MM.1S (cell line): Measurements from ENCODE around the gene TACC2.

Experiments used
- DNase-seq: peaks from one replicate; pipeline ENCODE4 v3.0.0-alpha.2; 2015
- H2AFZ ChIP-seq: fragments of 300-600 bp; sonication (generic); 2 replicates; pipeline ENCODE4 v1.6.0; 2016; ENCODE audit warnings: antibody characterized with exemption, low read length
- H3F3A ChIP-seq: fragments of 300-600 bp; sonication (generic); 2 replicates; pipeline ENCODE4 v1.6.1; 2016; ENCODE audit warnings: mild to moderate bottlenecking, antibody characterized with exemption, low read length, moderate library complexity, mixed read lengths; ENCODE audit not compliant: insufficient read depth
- H3K27ac ChIP-seq: fragments of 300-600 bp; sonication (generic); 2 replicates; pipeline ENCODE4 v1.5.1; 2016; ENCODE audit warnings: mild to moderate bottlenecking, low read length
- H3K27me3 ChIP-seq: fragments of 300-600 bp; sonication (generic); replicated peaks from 2 replicates; pipeline ENCODE4 v1.6.0; 2016; ENCODE audit warnings: low read length; ENCODE audit not compliant: insufficient read depth
- H3K36me3 ChIP-seq: fragments of 300-600 bp; sonication (generic); replicated peaks from 2 replicates; pipeline ENCODE4 v1.6.1; 2016; ENCODE audit warnings: mild to moderate bottlenecking, low read length, mixed read lengths; ENCODE audit not compliant: insufficient read depth
- H3K4me1 ChIP-seq: fragments of 300-600 bp; sonication (generic); 2 replicates; pipeline ENCODE4 v1.6.1; 2016; ENCODE audit warnings: low read length, mixed read lengths
- H3K4me2 ChIP-seq: fragments of 300-600 bp; sonication (generic); 2 replicates; pipeline ENCODE4 v1.6.0; 2016; ENCODE audit warnings: low read depth, low read length
- H3K4me3 ChIP-seq: fragments of 300-600 bp; sonication (generic); 2 replicates; pipeline ENCODE4 v1.5.1; 2016; ENCODE audit warnings: low read length, mixed read lengths
- H3K79me2 ChIP-seq: fragments of 300-600 bp; sonication (generic); 2 replicates; pipeline ENCODE4 v1.6.1; 2016; ENCODE audit warnings: mixed run types, low read length, mixed read lengths
- H3K9ac ChIP-seq: fragments of 300-600 bp; sonication (generic); 2 replicates; pipeline ENCODE4 v1.6.1; 2016; ENCODE audit warnings: low read length, mixed read lengths
- H3K9me2 ChIP-seq: fragments of 300-600 bp; sonication (generic); replicated peaks from 2 replicates; pipeline ENCODE4 v1.6.1; 2016; ENCODE audit warnings: mild to moderate bottlenecking, low read length, mixed read lengths; ENCODE audit not compliant: insufficient read depth
- H3K9me3 ChIP-seq: fragments of 300-600 bp; sonication (generic); replicated peaks from 2 replicates; pipeline ENCODE4 v1.6.1; 2016; ENCODE audit warnings: mild to moderate bottlenecking, low read length, mixed read lengths; ENCODE audit not compliant: insufficient read depth
- H4K20me1 ChIP-seq: fragments of 300-600 bp; sonication (generic); 2 replicates; pipeline ENCODE4 v1.6.1; 2016; ENCODE audit warnings: mild to moderate bottlenecking, low read length, moderate library complexity, mixed read lengths; ENCODE audit not compliant: insufficient read depth
- CTCF ChIP-seq: fragments of 300-600 bp; sonication (generic); IDR thresholded peaks from 2 replicates; pipeline ENCODE4 v1.5.1; 2016; ENCODE audit warnings: antibody characterized with exemption, low read length, mixed read lengths
- EZH2 ChIP-seq: fragments of 300-600 bp; sonication (generic); optimal IDR thresholded peaks from 2 replicates; pipeline ENCODE3; 2017; ENCODE audit warnings: low read depth, mild to moderate bottlenecking, antibody characterized with exemption, low read length, mixed read lengths
- EZH2phosphoT487 ChIP-seq: fragments of 300-600 bp; sonication (generic); IDR thresholded peaks from 2 replicates; pipeline ENCODE4 v1.6.1; 2018; ENCODE audit warnings: antibody characterized with exemption, low read length

Gene TACC2

DNA sequence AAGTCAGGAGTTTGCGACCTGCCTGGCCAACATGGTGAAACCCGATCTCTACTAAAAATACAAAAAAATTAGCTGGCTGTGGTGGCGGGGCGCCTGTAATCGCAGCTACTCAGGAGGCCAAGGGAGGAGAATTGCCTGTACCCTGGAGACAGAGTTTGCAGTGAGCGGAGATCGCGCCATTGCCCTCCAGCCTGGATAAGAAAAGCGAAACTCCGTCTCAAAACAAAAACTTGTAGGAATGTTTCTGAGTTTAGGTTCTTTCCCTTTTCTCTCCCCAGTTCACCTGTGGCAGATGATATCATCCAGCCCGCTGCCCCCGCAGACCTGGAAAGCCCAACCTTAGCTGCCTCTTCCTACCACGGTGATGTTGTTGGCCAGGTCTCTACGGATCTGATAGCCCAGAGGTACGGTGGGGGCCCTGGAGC lies 143.4 kb downstream of the TACC2 start:
- no peak for DNase-seq
- Histone ChIP-seq H3K9ac (no peak overlapping the region), H3K9me2 (no peaks in the 10 kb centered on the region), H3K36me3 (no peaks in the 10 kb centered on the region), H3K4me3 (no peak overlapping the region), H3K27me3 (no peaks in the 10 kb centered on the region), H3K79me2 (no peaks in the 10 kb centered on the region), H3K4me2 (no peak overlapping the region), H3K4me1 (no peaks in the 10 kb centered on the region), H4K20me1 (no peaks in the 10 kb centered on the region), H2AFZ (no peak overlapping the region), H3K27ac (no peak overlapping the region), H3K9me3 (no peaks in the 10 kb centered on the region), H3F3A (no peaks in the 10 kb centered on the region)
- TF ChIP-seq CTCF: no peak

- no peak for DNase-seq
- H3F3A ChIP-seq: no peaks in the 10 kb centered on the region
- H2AFZ ChIP-seq: no peak overlapping the region
- no peaks in the 10 kb centered on the region for H3K36me3 ChIP-seq
- H3K27ac ChIP-seq: no peak overlapping the region
- H4K20me1 ChIP-seq: no peaks in the 10 kb centered on the region
- H3K79me2 ChIP-seq: no peaks in the 10 kb centered on the region
- H3K9me3 ChIP-seq: no peaks in the 10 kb centered on the region
- H3K9ac ChIP-seq: no peak overlapping the region
- H3K9me2 ChIP-seq: no peaks in the 10 kb centered on the region
- no peak overlapping the region for H3K4me3 ChIP-seq
- no peaks in the 10 kb centered on the region for H3K27me3 ChIP-seq
- H3K4me1 ChIP-seq: no peaks in the 10 kb centered on the region
- H3K4me2 ChIP-seq: no peak overlapping the region
- TF ChIP-seq EZH2phosphoT487: no peak
- TF ChIP-seq CTCF: no peak
- TF ChIP-seq EZH2: no peak
Observed at GRCh38 chr10:122132882-122133565, 144.1 kb downstream of the TACC2 start.

DNA sequence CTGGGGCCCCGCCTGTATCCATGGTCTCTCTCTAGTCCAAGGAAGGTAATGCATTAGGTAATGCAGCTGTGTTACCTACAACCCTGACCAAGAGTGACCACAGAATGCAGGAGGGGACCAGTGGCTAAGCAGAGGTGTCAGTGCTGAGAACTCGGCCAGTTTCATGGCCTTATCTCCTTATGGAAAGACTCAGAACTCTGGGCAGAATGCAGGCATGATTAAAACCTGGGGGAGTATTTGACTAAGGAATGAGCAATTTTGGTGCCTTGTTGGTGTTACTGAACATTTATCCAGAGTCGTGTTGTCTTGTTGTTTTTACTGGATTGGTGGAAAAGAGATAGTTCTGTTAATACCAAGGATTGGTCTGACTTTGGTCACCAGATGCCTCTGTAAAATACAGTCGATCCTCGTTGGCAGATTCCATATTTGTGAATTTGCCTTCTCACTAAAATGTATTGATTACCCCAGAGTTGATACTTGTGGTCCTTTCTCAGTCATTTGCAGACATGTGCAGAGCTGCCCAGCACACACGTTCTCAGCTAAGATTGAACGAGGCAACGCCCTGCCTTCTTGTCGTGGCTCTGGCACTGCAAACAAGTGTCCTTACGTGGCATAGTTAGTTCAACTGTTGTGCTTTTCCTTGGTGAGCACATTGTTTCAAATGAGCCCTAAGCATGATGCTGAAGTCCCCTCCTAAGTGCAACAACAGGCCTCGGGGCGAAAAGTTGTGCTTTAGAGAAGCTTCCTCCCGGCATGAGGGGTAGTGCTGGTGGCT lies 146.5 kb downstream of the TACC2 start:
- no peak overlapping the region for H3K4me2 ChIP-seq
- no peak overlapping the region for H3K27ac ChIP-seq
- no peaks in the 10 kb centered on the region for H3K4me1 ChIP-seq
- no peaks in the 10 kb centered on the region for H3K27me3 ChIP-seq
- no peaks in the 10 kb centered on the region for H3K9me3 ChIP-seq
- no peak overlapping the region for H3K9ac ChIP-seq
- no peak for TF ChIP-seq EZH2
- no peak for TF ChIP-seq EZH2phosphoT487
- no peak overlapping the region for H2AFZ ChIP-seq
- H3F3A ChIP-seq: no peaks in the 10 kb centered on the region
- H3K4me3 ChIP-seq: no peak overlapping the region
- no peaks in the 10 kb centered on the region for H3K36me3 ChIP-seq
- H4K20me1 ChIP-seq: no peaks in the 10 kb centered on the region
- no peaks in the 10 kb centered on the region for H3K9me2 ChIP-seq
- DNase-seq: no peak
- H3K79me2 ChIP-seq: no peaks in the 10 kb centered on the region
